DOHH2 (cell line): ENCODE results near the gene PRUNE1.
A peak's percentile ranks its signal among the peaks of the same experiment; 100 is the strongest.

ENCODE experiments used
- H3F3A ChIP-seq: fragments of 200-600 bp; sonication (generic), shearing (Covaris generic); 2 replicates; pipeline ENCODE4 v1.6.0; 2016; ENCODE audit warnings: antibody characterized with exemption, mild to moderate bottlenecking; ENCODE audit not compliant: control insufficient read depth, insufficient read depth
- H3K27ac ChIP-seq: fragments of 200-600 bp; sonication (generic); 2 replicates; pipeline ENCODE4 v1.5.1; 2014; ENCODE audit warnings: low read depth, mild to moderate bottlenecking, low read length, moderate library complexity
- H3K27me3 ChIP-seq: fragments of 200-600 bp; sonication (generic); 2 replicates; pipeline ENCODE4 v1.6.1; 2014; ENCODE audit warnings: mild to moderate bottlenecking, low read length, mixed read lengths; ENCODE audit not compliant: control insufficient read depth
- H3K36me3 ChIP-seq: fragments of 200-600 bp; sonication (generic); 2 replicates; pipeline ENCODE4 v1.6.1; 2014; ENCODE audit warnings: mild to moderate bottlenecking, low read length, moderate library complexity, mixed read lengths; ENCODE audit not compliant: control insufficient read depth
- H3K4me1 ChIP-seq: fragments of 200-600 bp; sonication (generic); 2 replicates; pipeline ENCODE4 v1.6.1; 2014; ENCODE audit warnings: mild to moderate bottlenecking, low read length, mixed read lengths; ENCODE audit not compliant: control insufficient read depth
- H3K4me2 ChIP-seq: fragments of 200-600 bp; sonication (generic); 2 replicates; pipeline ENCODE4 v1.6.0; 2014; ENCODE audit warnings: mild to moderate bottlenecking, low read length, moderate library complexity
- H3K4me3 ChIP-seq: fragments of 200-600 bp; sonication (generic); 2 replicates; pipeline ENCODE4 v1.5.1; 2014; ENCODE audit warnings: mild to moderate bottlenecking, low read length, mixed read lengths
- H3K79me2 ChIP-seq: fragments of 200-600 bp; sonication (generic); 2 replicates; pipeline ENCODE4 v1.6.1; 2014; ENCODE audit warnings: mild to moderate bottlenecking, low read length, mixed read lengths; ENCODE audit not compliant: control insufficient read depth
- H3K9me2 ChIP-seq: fragments of 200-600 bp; sonication (generic); replicated peaks from 2 replicates; pipeline ENCODE4 v1.6.1; 2014; ENCODE audit warnings: mild to moderate bottlenecking, low read length, mixed read lengths; ENCODE audit not compliant: control insufficient read depth
- H3K9me3 ChIP-seq: fragments of 200-600 bp; sonication (generic); 2 replicates; pipeline ENCODE4 v1.6.1; 2014; ENCODE audit warnings: antibody characterized with exemption, low read length, mixed read lengths; ENCODE audit not compliant: control insufficient read depth, insufficient read depth
- H4K20me1 ChIP-seq: fragments of 200-600 bp; sonication (generic); 2 replicates; pipeline ENCODE4 v1.6.0; 2014; ENCODE audit warnings: low read depth, mild to moderate bottlenecking, antibody characterized with exemption, low read length, moderate library complexity; ENCODE audit not compliant: control insufficient read depth, insufficient read depth
- EZH2phosphoT487 ChIP-seq: fragments of 200-600 bp; sonication (generic); IDR thresholded peaks from 2 replicates; pipeline ENCODE4 v1.6.1; 2017; ENCODE audit warnings: borderline replicate concordance, mild to moderate bottlenecking, antibody characterized with exemption, low read length, moderate library complexity, mixed read lengths
- TF ChIP-seq, protein P1 (sequence below): fragments of 200-600 bp; sonication (generic); IDR thresholded peaks from one replicate; pipeline ENCODE4 v1.5.1; 2014; ENCODE audit warnings: antibody characterized with exemption, mild to moderate bottlenecking, low read depth, low read length; ENCODE audit not compliant: poor library complexity, severe bottlenecking

Gene PRUNE1

GRCh38 chr1:151056149-151056548, 47.9 kb downstream of the PRUNE1 start:
- Histone ChIP-seq H3K4me1 (peaks cover 37% of the 10 kb centered on the region), H3K79me2 (peaks cover 58% of the 10 kb centered on the region), H3K4me2 (peak overlapping the region; percentile 19), H3K27me3 (no peaks in the 10 kb centered on the region), H3K4me3 (peak overlapping the region; percentile 24; the same call in 1 of the 2 replicates), H3K9me2 (no peaks in the 10 kb centered on the region), H3K27ac (no peak overlapping the region), H4K20me1 (peaks cover 17% of the 10 kb centered on the region), H3F3A (peaks cover 21% of the 10 kb centered on the region), H3K36me3 (peaks cover 78% of the 10 kb centered on the region), H3K9me3 (no peaks in the 10 kb centered on the region)
- TF ChIP-seq EZH2phosphoT487 = no peak
- TF ChIP-seq, protein P1, sequence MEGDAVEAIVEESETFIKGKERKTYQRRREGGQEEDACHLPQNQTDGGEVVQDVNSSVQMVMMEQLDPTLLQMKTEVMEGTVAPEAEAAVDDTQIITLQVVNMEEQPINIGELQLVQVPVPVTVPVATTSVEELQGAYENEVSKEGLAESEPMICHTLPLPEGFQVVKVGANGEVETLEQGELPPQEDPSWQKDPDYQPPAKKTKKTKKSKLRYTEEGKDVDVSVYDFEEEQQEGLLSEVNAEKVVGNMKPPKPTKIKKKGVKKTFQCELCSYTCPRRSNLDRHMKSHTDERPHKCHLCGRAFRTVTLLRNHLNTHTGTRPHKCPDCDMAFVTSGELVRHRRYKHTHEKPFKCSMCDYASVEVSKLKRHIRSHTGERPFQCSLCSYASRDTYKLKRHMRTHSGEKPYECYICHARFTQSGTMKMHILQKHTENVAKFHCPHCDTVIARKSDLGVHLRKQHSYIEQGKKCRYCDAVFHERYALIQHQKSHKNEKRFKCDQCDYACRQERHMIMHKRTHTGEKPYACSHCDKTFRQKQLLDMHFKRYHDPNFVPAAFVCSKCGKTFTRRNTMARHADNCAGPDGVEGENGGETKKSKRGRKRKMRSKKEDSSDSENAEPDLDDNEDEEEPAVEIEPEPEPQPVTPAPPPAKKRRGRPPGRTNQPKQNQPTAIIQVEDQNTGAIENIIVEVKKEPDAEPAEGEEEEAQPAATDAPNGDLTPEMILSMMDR = no peak

GRCh38 chr1:151058692-151059091, 50.4 kb downstream of the PRUNE1 start:
- no peaks in the 10 kb centered on the region for H3K9me2 ChIP-seq
- 0 out of 2 replicates have a peak, but pooled peaks cover 3% of the 10 kb centered on the region for H3F3A ChIP-seq
- TF ChIP-seq, protein P1 = no peak
- no peak for TF ChIP-seq EZH2phosphoT487
- peaks cover 43% of the 10 kb centered on the region for H3K4me1 ChIP-seq
- H3K36me3 ChIP-seq = peaks cover 53% of the 10 kb centered on the region
- H3K27ac ChIP-seq = peak overlapping the region; percentile 57
- no peaks in the 10 kb centered on the region for H3K9me3 ChIP-seq
- H3K4me2 ChIP-seq = peak overlapping the region; percentile 88
- peaks cover 61% of the 10 kb centered on the region for H3K79me2 ChIP-seq
- H3K27me3 ChIP-seq = no peaks in the 10 kb centered on the region
- peaks cover 15% of the 10 kb centered on the region for H4K20me1 ChIP-seq
- H3K4me3 ChIP-seq = peak overlapping the region; percentile 86

GRCh38 chr1:151059109-151060006, 51.1 kb downstream of the PRUNE1 start, which contains the start of gene CDC42SE1:
TSS of gene CDC42SE1 (minus strand) at chr1:151059622. CDS start at chr1:151055730, 3,892 bp downstream.
- H3K79me2 ChIP-seq = peaks cover 61% of the 10 kb centered on the region
- H4K20me1 ChIP-seq = peaks cover 15% of the 10 kb centered on the region

More at GRCh38 chr1:151059109-151060006, 51.1 kb downstream of the PRUNE1 start, which contains the start of gene CDC42SE1:
- no peaks in the 10 kb centered on the region for H3K27me3 ChIP-seq
- peaks cover 43% of the 10 kb centered on the region for H3K4me1 ChIP-seq
- H3K27ac ChIP-seq = peak within 1 kb of the TSS; percentile 57
- peak within 1 kb of the TSS; percentile 86 for H3K4me3 ChIP-seq
- no peaks in the 10 kb centered on the region for H3K9me2 ChIP-seq
- H3K9me3 ChIP-seq = no peaks in the 10 kb centered on the region
- peaks cover 46% of the 10 kb centered on the region for H3K36me3 ChIP-seq
- no peak for TF ChIP-seq EZH2phosphoT487
- TF ChIP-seq, protein P1 = peak; percentile 80
- 0 out of 2 replicates have a peak, but pooled peaks cover 3% of the 10 kb centered on the region for H3F3A ChIP-seq
- H3K4me2 ChIP-seq = peak within 1 kb of the TSS; percentile 88
